B cell (primary cell): ENCODE measurements around the gene MRPS34. TPM values are rescaled to one million over a fixed set of nuclear protein-coding genes. Genes with fewer than 3 reads are reported as not detected.

Experiments used
- ATAC-seq: fragments of 200-7000 bp; cut with Tn5 transposase; one replicate; pipeline ENCODE4 v1.10.0; 2021; ENCODE audit warnings: low read depth, mild to moderate bottlenecking, moderate number of reproducible peaks, moderate library complexity
- CTCF ChIA-PET: fragments of 350-600 bp; sonication (Branson Sonifier 250); formaldehyde crosslinking; loops from one replicate; lab custom pipeline; 2021; ENCODE audit warnings: antibody characterized with exemption, inconsistent platforms; lab: Charles Lee
- POLR2A ChIA-PET: fragments of 350-600 bp; sonication (Branson Sonifier 250); formaldehyde crosslinking; loops from one replicate; lab custom pipeline; 2021; ENCODE audit warnings: antibody characterized with exemption; lab: Charles Lee
- DNase-seq: peaks from one replicate; pipeline ENCODE4 v3.0.0; 2013
- H2AFZ ChIP-seq: 2 replicates; pipeline ENCODE4 v1.6.1; 2012; ENCODE audit warnings: mild to moderate bottlenecking, low read depth, low read length; ENCODE audit not compliant: insufficient read depth, poor library complexity, severe bottlenecking
- H3K27ac ChIP-seq, 2 donors: 1 replicate in 1 of 2; 2 replicates in 1 of 2; pipeline ENCODE4 v1.5.1; 2012 to 2013; ENCODE audit warnings: low read length in 2 of 2, mild to moderate bottlenecking in 2 of 2, moderate library complexity in 1 of 2
- H3K27me3 ChIP-seq, 4 experiments: fragments of 200-600 bp in 1 of 4; sonication (generic) in 1 of 4; replicated peaks in 1 of 4; 1 replicate in 2 of 4; 2 replicates in 2 of 4; pipeline versions ENCODE4 v1.6.1 to v1.7.0; 2013 to 2016; ENCODE audit warnings: low read length in 3 of 4, mild to moderate bottlenecking in 2 of 4, mixed read lengths in 1 of 4, moderate library complexity in 1 of 4; ENCODE audit not compliant: insufficient read depth in 4 of 4, control insufficient read depth in 3 of 4; ENCODE audit errors: control extremely low read depth in 1 of 4
- H3K36me3 ChIP-seq, 2 experiments: replicated peaks in 1 of 2; 1 replicate in 1 of 2; 2 replicates in 1 of 2; pipeline versions ENCODE4 v1.6.1 to v1.7.1; 2013; ENCODE audit warnings: low read length in 1 of 2; ENCODE audit not compliant: insufficient read depth in 2 of 2, control insufficient read depth in 1 of 2; ENCODE audit errors: control extremely low read depth in 1 of 2, extremely low read depth in 1 of 2
- H3K4me1 ChIP-seq, 2 donors: fragments of 200-600 bp in 1 of 2; sonication (generic) in 1 of 2; 1 replicate in 1 of 2; 2 replicates in 1 of 2; pipeline versions ENCODE4 v1.5.1 to v1.6.1; 2013 to 2017; ENCODE audit warnings: low read length in 2 of 2; ENCODE audit not compliant: control insufficient read depth in 2 of 2, insufficient read depth in 2 of 2
- H3K4me2 ChIP-seq: replicated peaks from 2 replicates; pipeline ENCODE3; 2012; ENCODE audit warnings: mild to moderate bottlenecking, low read depth, low read length; ENCODE audit not compliant: poor library complexity, severe bottlenecking
- H3K4me3 ChIP-seq, 5 experiments: fragments of 200-600 bp in 1 of 5; sonication (generic) in 1 of 5; 1 replicate in 3 of 5; 2 replicates in 2 of 5; pipeline versions ENCODE4 v1.5.1 to v1.7.0; 2011 to 2016; ENCODE audit warnings: low read length in 4 of 5, mild to moderate bottlenecking in 4 of 5, low read depth in 2 of 5, control low read depth in 1 of 5, moderate library complexity in 1 of 5; ENCODE audit not compliant: insufficient read depth in 1 of 5; ENCODE audit errors: control extremely low read depth in 1 of 5, extremely low read depth in 1 of 5
- H3K79me2 ChIP-seq: fragments of 200-600 bp; sonication (generic); one replicate; pipeline ENCODE4 v1.6.0; 2016; ENCODE audit warnings: low read length; ENCODE audit not compliant: control insufficient read depth, insufficient read depth
- H3K9ac ChIP-seq: fragments of 200-600 bp; sonication (generic); 2 replicates; pipeline ENCODE4 v1.6.1; 2017; ENCODE audit warnings: mild to moderate bottlenecking, low read length, moderate library complexity
- H3K9me3 ChIP-seq, 3 donors: one replicate each; pipeline versions ENCODE4 v1.6.1 to v1.7.1; 2013; ENCODE audit warnings: low read length in 2 of 3; ENCODE audit not compliant: control insufficient read depth in 2 of 3, insufficient read depth in 1 of 3; ENCODE audit errors: control extremely low read depth in 1 of 3
- H4K20me1 ChIP-seq: 2 replicates; pipeline ENCODE4 v1.6.0; 2012; ENCODE audit warnings: mild to moderate bottlenecking, low read length; ENCODE audit not compliant: insufficient read depth, control insufficient read depth, poor library complexity, severe bottlenecking
- H3K27ac Mint-ChIP-seq: one replicate; pipeline ENCODE4 v1.8.0; 2021; ENCODE audit warnings: mixed read lengths
- H3K27me3 Mint-ChIP-seq: one replicate; pipeline ENCODE4 v1.8.0; 2021; ENCODE audit warnings: mixed read lengths
- H3K4me1 Mint-ChIP-seq: one replicate; pipeline ENCODE4 v1.8.0; 2021; ENCODE audit warnings: mixed read lengths
- H3K4me3 Mint-ChIP-seq: one replicate; pipeline ENCODE4 v1.8.0; 2021; ENCODE audit warnings: mixed read lengths
- H3K9me3 Mint-ChIP-seq: one replicate; pipeline ENCODE4 v1.8.0; 2022; ENCODE audit warnings: mixed read lengths; ENCODE audit not compliant: insufficient read depth
- EZH2 ChIP-seq: IDR thresholded peaks from 2 replicates; pipeline ENCODE4 v1.6.1; 2012; ENCODE audit warnings: borderline replicate concordance, low read depth, mild to moderate bottlenecking, moderate library complexity, low read length; ENCODE audit not compliant: insufficient read depth, poor library complexity, severe bottlenecking
- WGBS: methylation state at CpG from one replicate; pipeline ENCODE4 v1.1.5; 2013; ENCODE audit warnings: missing lambda C conversion rate; ENCODE audit not compliant: insufficient coverage; 5-methylcytosine and 5-hydroxymethylcytosine counted together
- intact Hi-C: fragments of 100-400 bp; cut with micrococcal nuclease; formaldehyde crosslinking; loops from one replicate; pipeline ENCODE4 v1.10.0; 2022
- polyA plus RNA-seq: library from polyadenylated mRNA; depleted of rRNA; stranded (reverse); fragments of >200 nt; gene quantifications from 2 replicates; pipeline ENCODE4 v1.2.3, GENCODE V29; 2012
- total RNA-seq, 2 donors: library from RNA; stranded (reverse); fragments of 120-200 nt in 1 of 2; gene quantifications; 1 replicate in 1 of 2; 2 replicates in 1 of 2; pipeline versions ENCODE4 v1.2.3 to v1.2.4, GENCODE V29; 2013 to 2022
- TF ChIP-seq, protein P1 (sequence below): fragments of 200-600 bp; IDR thresholded peaks from one replicate; pipeline ENCODE4 v1.8.0; 2022; ENCODE audit warnings: antibody characterized with exemption, mild to moderate bottlenecking

Gene MRPS34
- total and polyA plus RNA-seq, 2 donors (not counting 1 experiment from before 2014, with no cell fraction given): 44.6 to 55.2 TPM

GRCh38 chr16:1767116-1767994 lies 5.6 kb downstream of the MRPS34 start:
- POLR2A ChIA-PET: interaction anchor here (1.1 kb wide), 1 partner anchor 8 kb away, joined by 3 read pairs; no protein-coding TSS in a partner anchor
- no peak for TF ChIP-seq EZH2
- TF ChIP-seq, protein P1, sequence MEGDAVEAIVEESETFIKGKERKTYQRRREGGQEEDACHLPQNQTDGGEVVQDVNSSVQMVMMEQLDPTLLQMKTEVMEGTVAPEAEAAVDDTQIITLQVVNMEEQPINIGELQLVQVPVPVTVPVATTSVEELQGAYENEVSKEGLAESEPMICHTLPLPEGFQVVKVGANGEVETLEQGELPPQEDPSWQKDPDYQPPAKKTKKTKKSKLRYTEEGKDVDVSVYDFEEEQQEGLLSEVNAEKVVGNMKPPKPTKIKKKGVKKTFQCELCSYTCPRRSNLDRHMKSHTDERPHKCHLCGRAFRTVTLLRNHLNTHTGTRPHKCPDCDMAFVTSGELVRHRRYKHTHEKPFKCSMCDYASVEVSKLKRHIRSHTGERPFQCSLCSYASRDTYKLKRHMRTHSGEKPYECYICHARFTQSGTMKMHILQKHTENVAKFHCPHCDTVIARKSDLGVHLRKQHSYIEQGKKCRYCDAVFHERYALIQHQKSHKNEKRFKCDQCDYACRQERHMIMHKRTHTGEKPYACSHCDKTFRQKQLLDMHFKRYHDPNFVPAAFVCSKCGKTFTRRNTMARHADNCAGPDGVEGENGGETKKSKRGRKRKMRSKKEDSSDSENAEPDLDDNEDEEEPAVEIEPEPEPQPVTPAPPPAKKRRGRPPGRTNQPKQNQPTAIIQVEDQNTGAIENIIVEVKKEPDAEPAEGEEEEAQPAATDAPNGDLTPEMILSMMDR: no peak
- peaks cover 0 to 59% of the 10 kb centered on the region in 2 experiments for H3K36me3 ChIP-seq
- H3K9ac ChIP-seq: no peak overlapping the region
- H3K4me1 ChIP-seq: peaks cover 11 to 17% of the 10 kb centered on the region in 2 donors
- no peak overlapping the region for H2AFZ ChIP-seq
- no peak overlapping the region for H3K27ac ChIP-seq
- ATAC-seq: no peak
- no peak for DNase-seq
- H3K27ac Mint-ChIP-seq: no peak overlapping the region
- H3K4me3 ChIP-seq: no peak overlapping the region
- H3K4me1 Mint-ChIP-seq: peaks cover 12% of the 10 kb centered on the region
- CTCF ChIA-PET: interaction anchor here (1.2 kb wide), 1 partner anchor 61 kb away, joined by 4 read pairs; the partner anchor contains the start of gene MAPK8IP3
- H3K9me3 ChIP-seq: peaks cover 0 to 4% (median 0%) of the 10 kb centered on the region in 3 donors
- no peaks in the 10 kb centered on the region for H3K27me3 ChIP-seq
- H4K20me1 ChIP-seq: peaks cover 26% of the 10 kb centered on the region
- no peaks in the 10 kb centered on the region for H3K27me3 Mint-ChIP-seq
- H3K79me2 ChIP-seq: peaks cover 4% of the 10 kb centered on the region
- WGBS: 98% methylated on average over 36 of the region's 42 CpGs
- H3K9me3 Mint-ChIP-seq: no peaks in the 10 kb centered on the region
- no peak overlapping the region for H3K4me2 ChIP-seq
- H3K4me3 Mint-ChIP-seq: no peak overlapping the region
- intact Hi-C loops: no loop called here

DNA sequence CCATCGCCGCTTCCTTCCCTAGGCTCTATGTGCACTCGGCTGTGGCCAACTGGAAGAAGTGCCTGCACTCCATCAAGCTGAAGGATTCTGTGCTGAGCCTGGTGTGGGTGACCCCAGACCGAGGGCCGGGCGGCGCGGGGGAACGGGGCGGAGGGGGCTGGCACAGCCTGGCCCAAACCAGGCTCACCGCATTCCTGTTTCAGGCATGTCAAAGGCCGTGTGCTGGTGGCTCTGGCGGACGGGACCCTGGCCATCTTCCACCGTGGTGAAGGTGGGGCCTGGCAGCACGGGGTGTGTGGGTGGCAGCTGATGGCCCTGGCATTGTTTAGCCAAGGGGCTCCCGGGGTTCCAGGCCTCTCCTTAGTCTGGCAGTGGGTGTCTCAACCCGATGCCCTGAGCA lies 6.2 kb downstream of the MRPS34 start:
- no peak for TF ChIP-seq EZH2
- TF ChIP-seq, protein P1: no peak
- WGBS: 97% methylated on average over 18 of the region's 18 CpGs
- ChIA-PET CTCF (no interaction called here), POLR2A (no interaction called here)
- DNase-seq (no peak), ATAC-seq (no peak)
- intact Hi-C loops: no loop called here
- peaks cover 0 to 4% (median 0%) of the 10 kb centered on the region in 3 donors for H3K9me3 ChIP-seq
- H3K27ac ChIP-seq: no peak overlapping the region
- no peak overlapping the region for H3K9ac ChIP-seq
- H3K4me1 ChIP-seq: peaks cover 5 to 10% of the 10 kb centered on the region in 2 donors
- no peaks in the 10 kb centered on the region for H3K79me2 ChIP-seq
- Mint-ChIP-seq H3K4me3 (no peak overlapping the region), H3K27me3 (no peaks in the 10 kb centered on the region), H3K4me1 (peaks cover 6% of the 10 kb centered on the region), H3K27ac (no peak overlapping the region), H3K9me3 (no peaks in the 10 kb centered on the region)
- H4K20me1 ChIP-seq: peaks cover 19% of the 10 kb centered on the region
- H3K4me2 ChIP-seq: no peak overlapping the region
- no peak overlapping the region for H3K4me3 ChIP-seq
- H3K27me3 ChIP-seq: no peaks in the 10 kb centered on the region
- peaks cover 0 to 66% of the 10 kb centered on the region in 2 experiments for H3K36me3 ChIP-seq
- H2AFZ ChIP-seq: no peak overlapping the region
